ENCODE data around the gene PIMREG.

The PIMREG gene

GRCh38 chr17:6462692-6463091, 18.4 kb downstream of the PIMREG start:
- DNase-seq = no peak

DNA sequence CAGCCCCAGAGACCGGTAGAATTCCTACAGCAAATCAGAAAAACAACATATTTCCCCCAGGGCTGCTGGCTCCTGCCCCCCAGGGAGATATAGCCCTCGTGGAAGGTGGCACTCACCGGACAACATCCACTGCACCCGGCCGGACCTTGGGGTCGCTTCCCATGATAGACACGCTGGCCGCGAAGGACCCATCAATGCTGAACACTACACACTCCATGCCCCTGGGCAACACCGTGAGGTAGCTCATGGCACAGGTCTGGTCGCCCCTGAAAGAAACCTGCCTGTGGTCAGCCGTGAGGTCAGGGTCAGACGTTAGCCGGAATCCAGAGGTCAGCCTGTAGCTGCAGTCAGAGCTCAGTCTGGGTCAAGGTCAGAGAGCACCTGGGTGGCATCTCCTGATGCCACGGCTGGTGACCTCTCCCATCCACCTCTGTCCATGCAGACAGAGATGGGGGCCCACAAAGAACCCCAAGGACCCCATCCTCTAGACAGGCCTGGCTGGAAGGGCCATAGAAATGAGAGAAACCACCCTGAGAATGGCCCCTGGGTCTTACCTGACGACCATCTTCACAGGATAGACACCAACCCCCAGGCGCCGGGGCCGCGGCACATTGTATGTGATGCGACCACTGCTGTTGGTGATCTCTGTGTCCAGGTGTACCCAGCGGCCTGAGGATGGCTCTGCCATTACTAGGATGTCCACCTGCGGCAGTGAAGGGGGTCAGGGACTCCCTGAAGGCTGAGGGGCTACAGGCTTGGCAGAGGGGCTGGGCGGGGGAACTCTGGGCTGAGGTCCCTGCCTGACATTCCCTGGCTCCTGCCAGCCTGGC, 19.6 kb downstream of the PIMREG start:
- DNase-seq = no peak

DNA sequence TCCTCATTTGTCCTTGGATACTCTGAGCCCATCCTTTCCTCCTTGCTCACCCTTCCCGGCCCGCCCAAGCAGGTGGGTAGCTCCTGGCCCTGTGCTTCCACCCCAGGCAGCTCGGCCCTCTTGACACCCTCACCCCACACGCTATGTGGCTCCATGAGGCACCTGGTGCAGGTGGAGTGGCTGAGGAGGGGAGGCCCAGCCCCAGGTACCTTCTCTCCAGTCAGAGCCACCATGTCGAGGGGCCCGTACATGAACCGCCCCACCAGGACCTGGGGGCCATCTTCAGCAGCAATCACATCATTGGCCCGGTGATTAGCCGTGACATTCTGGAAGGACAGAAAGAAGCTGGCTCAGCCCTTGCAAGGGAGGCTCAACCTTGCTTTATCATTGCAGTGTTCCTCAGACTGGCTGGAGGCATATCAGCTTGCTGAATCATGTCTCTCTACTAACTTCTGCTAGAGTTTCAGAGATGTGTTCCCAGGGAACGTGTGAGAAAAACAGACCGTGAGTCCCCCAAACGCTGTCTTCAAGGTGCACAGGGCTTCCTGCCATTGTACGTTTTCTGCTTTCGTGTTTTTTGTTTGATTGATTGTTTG, 20.3 kb downstream of the PIMREG start:
- no peak for DNase-seq

- no peak for DNase-seq
Measured at GRCh38 chr17:6465206-6466003, 21.1 kb downstream of the PIMREG start.

DNA sequence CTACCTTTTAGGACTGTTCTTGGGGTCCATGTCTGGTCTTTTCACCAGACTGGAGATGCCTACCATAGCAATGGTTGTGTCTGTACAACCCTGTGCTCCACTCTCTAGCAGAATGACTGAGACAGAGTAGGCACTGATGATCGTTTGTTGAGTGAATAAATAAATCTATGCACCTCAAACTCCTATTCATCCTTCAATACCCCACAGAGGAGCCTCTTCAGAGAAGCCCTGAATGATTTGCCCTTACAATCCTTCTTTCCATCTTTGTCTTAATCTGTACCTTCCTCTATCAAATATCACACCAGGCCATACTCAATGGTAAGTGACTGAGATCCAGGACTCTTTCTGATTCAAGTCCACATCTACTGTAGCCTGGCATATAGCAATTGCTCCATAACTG, 23.3 kb downstream of the PIMREG start:
- no peak for DNase-seq

DNA sequence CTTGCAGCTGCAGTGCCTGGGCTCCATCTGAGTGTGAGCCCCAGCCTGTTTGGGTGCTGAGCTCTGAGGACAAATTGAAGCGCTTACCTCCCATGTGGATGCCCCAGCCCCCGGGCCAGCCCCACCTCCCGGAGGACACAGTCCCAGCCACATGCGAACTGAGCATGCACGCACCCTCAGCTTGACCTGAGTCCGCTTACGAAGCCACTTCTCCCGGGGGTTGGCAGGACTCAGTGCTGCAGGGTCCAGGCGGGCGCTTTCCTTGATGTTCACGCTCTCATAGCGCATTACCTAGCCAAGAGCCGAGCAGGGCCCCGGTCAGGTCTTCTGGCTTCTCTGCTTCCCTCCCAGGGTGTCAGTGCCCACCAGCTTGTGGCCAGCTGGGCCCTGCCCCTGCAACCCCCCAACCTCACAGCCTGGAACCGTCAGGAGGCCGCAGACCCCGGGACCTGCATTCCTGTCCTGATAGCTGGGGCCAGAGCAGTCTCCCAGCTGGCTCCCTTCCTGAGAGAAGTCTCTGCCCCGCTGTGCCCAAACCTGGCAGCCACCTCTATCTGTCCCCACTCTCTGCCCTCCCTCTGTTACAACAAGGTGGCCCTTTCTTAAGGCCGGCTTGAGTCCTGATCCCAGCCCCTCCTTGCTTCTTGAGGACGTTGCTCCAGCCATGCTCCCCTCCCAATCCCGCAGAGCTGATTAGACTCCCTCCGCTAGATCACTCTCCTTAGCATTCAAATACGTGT, 24.0 kb downstream of the PIMREG start:
- DNase-seq = no peak

- no peak for DNase-seq
Measured at GRCh38 chr17:6470146-6470718, 26.0 kb downstream of the PIMREG start.

GRCh38 chr17:6470751-6471521, 26.7 kb downstream of the PIMREG start:
- no peak for DNase-seq

DNA sequence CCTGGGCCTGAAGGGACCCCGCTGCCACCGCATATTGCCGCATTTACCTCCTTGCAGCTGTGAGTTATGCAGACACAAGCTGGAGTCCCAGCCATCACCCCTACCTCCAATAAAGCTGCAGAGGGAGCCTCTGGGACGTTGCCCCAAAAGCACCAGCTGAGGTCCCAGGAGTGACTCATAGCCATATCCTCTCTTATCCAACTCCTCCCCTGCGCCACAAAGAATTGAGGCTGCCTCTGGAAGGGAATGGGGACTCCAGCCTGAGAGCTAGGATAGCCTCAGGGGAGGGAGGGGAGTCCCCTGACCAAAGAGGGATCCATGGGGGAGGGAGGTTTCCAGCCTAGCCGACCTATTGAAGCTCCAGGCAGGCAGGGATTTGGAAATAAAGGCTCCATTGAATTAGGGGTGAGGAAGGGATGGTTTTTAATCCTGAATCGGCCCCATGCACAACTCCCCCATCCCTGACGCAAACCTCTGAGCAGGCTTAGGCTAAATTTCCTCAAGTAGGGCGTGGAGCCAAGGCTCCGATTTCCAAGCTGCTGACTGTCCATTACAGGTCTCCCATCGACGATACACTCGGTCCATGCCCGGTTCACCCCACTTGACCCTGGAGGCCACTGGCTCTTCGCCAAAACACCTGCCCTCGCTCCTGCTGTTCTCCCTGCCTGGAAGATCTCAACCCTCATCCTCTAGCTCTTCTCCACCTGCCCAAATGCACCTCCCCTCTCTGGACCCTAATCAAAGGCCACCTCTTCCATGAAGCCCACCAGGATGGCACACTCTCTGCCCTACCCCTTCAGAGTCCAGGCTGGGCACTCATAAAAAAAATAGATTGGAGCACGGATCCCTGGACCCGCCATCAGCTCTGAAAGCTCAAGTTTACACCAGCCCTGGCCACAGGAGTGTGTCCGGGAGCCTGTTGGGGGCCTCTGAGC, 27.5 kb downstream of the PIMREG start:
- no peak for DNase-seq

DNA sequence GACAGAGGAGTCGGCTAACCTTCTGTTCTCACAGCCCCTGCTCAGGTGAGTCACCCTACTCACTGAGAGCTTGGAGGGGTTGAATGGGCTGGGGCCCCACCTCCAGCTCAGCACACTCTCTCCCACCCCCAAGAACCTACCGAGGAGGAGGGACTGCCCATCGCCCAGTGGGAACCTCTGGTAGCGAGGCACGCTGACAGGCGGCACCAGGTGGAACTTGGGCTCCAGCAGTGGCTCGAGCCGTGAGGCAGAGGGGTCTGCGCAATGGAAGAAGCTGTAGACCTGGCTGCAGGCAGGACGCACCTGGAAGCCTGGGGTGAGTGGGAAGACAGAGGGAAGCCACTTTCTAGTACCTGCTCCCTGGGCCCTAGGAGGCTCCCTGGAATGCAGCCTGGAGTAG, 28.3 kb downstream of the PIMREG start:
- DNase-seq = no peak

DNA sequence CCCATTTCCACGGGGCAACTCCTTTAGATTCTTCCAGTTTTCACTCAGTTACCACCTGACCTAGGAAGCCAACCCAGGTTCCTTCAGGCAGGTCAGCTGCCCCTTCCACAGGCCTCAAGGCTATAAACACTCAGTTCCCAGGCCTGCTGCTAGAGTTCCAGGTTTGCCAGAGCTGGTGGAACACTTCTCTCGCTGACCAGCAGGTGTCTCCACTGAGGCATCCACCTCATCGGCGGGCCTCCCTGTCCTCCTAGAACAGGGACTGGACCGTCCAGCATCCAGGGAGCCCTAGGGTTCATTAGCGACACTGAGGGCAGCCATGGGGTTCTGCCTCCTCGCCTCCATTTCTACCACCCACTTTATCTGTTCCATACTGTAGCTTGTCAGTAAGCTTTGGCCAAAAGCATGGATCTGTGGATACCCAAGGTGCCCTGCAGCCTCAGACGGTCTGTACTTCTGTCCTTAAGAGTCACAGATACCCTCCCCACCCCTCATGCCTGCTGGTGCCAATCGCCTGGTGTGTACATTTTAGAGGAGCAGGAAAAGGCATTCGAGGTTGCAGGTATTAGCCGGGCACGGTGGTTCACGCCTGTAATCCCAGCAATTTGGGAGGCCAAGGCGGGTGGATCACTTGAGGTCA, 29.0 kb downstream of the PIMREG start:
- peak; percentile 84 for DNase-seq

- DNase-seq = no peak
Measured at GRCh38 chr17:6474376-6474775, 30.1 kb downstream of the PIMREG start.

DNA sequence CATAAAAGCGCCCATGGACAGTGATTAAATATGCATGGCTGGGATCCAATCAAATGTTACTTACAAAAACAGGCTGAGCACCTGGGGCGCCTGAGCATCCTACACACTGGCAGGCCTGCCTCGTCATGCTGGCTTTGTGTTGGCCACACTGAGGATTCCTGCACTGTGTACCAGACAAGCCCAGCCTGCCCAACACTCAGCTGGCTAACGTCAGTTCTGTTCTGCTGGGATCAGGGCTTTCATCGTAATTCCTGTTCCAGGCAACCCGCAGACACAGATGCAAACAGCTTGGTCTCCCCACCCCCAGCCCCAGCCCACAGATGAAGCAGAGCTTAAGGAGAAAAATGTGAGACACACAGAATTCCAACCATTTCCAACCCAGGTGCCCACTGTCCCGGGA, 30.7 kb downstream of the PIMREG start:
- DNase-seq = no peak

GRCh38 chr17:6475411-6475810, 31.2 kb downstream of the PIMREG start:
- no peak for DNase-seq

DNA sequence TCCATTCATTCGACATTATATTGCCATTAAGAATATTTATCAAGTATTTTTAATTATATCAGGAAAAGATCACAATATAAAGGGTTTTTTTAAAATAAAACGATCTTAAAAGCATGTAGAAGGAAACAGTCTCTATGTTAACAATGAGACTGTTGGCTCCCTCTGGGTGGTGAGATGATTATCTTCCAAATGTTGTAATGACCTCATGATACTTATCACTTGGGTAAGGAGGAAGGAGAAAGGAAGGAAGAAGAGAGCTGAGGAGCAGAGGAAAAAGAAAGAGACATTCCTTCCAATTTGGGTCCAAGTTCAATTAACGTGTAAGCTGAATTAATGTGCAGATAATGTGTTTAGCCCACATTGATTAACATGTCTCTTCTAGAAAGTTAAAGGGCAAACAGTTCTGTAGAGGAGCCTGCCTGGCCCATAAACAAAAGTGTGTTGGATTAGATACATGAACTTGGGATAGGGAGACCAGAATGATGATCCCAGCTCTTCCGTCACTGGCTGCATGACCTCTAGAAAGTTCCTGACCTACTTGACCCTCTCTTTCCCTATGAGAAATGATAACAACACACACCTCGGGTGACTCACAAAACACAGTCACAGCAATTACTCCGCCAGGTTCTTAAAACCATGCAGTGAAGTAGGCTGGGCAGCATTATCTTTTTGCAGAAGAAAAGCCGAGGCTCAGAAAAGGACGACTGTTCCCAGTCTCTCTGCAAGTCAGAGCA, 32.0 kb downstream of the PIMREG start:
- no peak for DNase-seq

DNA sequence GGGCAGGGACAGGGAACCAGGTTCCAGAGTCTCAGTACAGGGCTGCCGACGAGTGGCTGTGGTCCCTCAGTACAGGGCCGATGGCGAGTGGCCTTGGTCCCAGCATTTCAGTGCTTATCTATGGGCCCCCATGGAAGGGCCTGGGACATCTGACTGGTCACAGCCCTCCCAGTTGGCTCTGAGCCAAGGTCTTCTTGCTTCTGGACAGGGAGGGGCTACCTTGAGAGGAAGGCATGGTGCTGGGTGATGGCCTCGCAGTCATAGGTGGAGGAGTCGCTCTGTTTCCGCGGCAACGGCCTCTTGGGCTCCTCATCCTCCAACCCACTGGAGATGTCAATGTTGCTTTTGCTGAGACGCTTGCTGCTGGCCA, 32.5 kb downstream of the PIMREG start:
- DNase-seq = no peak

DNA sequence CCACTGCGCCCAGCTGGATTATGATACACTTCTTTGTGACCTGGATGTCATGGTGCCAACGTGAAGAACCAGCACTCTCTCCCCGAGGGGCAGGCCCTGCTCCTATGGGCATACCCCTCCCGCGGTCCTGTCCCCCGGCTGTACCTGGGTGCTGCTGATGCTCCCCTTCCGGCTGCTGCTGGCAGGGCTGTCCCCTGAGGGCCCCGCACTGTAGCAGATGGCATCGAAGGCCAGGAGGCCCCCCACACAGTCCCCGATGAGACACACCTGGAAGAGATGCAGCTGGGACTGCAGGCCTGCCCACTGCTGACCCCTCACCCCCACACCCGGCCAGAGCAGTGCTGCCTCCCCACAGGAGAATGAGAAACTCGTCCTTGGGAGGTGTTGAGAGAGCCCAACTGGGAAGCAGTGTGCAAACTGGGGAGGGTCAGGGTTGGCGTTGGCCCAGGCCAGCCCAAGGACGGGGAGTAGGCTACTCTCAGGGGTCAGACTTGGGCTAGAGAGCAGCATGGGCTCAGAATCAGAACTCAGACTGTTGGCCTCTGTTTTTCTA, 33.7 kb downstream of the PIMREG start:
- DNase-seq = no peak

- DNase-seq = no peak
Measured at GRCh38 chr17:6478486-6478885, 34.2 kb downstream of the PIMREG start.

DNA sequence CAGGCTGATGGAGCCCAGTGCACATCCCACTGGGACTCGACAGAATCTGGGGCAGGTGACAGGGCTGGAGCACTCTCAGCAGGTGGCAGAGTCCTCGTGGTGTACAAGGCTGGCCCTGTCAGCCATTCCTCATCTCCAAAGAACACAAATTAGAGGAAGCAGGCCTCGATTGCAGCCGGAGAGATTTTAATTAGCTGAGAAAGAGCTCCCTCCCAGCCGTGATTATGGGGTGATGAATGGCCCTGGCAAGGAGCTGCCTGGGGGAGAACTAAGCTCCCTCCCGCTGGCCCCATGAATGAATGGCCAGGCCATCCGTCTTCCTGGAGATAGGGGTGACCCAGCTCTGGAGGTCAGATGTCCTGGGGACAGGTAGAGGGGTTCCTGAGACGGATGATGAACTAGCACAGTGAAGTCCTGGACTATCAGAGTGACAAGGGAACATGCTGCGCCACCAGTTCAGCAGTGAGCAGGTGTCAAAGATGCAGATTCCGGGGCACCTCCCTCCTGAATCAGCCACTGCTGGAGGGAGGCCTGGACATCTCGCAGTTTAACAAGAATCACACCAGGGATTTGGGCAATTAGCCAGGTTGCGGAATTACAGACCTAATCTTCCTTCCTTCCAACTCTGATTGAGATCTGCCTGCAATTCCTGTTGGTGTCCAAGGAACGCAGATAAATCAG, 35.5 kb downstream of the PIMREG start:
- no peak for DNase-seq

Data from activated effector memory CD4-positive, alpha-beta T cell treated with anti-CD3 and anti-CD28 coated beads, Interleukin-2, amount 50 U/mL, for 16 hours (primary cell).